ENCODE data around the gene TPTE.
"Not testable (repeated sequence)": the region's sequence is repeated elsewhere in the genome, so short reads cannot be mapped to it uniquely, and the experiment has no call there.

The TPTE gene

GRCh38 chr21:10614285-10614684, 92.9 kb downstream of the TPTE start:
- not testable (repeated sequence) for DNase-seq (ENCODE audit: low read depth in 1 of 2, low spot score in 1 of 2); H3K4me3 ChIP-seq (replicated peaks; ENCODE audit: insufficient read depth, low read length); H3K27me3 ChIP-seq (ENCODE audit: insufficient read depth, poor library complexity, severe bottlenecking); H3K27ac ChIP-seq (replicated peaks)

- H3K4me3 ChIP-seq (replicated peaks; ENCODE audit: insufficient read depth, low read length); H3K27ac ChIP-seq (replicated peaks); DNase-seq (ENCODE audit: low read depth in 1 of 2, low spot score in 1 of 2); H3K27me3 ChIP-seq (ENCODE audit: insufficient read depth, poor library complexity, severe bottlenecking): not testable (repeated sequence)
Observed at GRCh38 chr21:10616061-10616460, 94.7 kb downstream of the TPTE start.

GRCh38 chr21:10616535-10616934, 95.2 kb downstream of the TPTE start:
- no peak overlapping the region for H3K4me3 ChIP-seq (replicated peaks; ENCODE audit: insufficient read depth, low read length)
- no peak overlapping the region for H3K27ac ChIP-seq (replicated peaks)
- no peaks in the 10 kb centered on the region for H3K27me3 ChIP-seq (ENCODE audit: insufficient read depth, poor library complexity, severe bottlenecking)
- no peak for DNase-seq (ENCODE audit: low read depth in 1 of 2, low spot score in 1 of 2)
- TF ChIP-seq POLR2AphosphoS5 (IDR thresholded peaks at IDR 0.05; ENCODE audit: low read depth) (no peak), REST (IDR thresholded peaks at IDR 0.05; ENCODE audit: insufficient replicate concordance, low read depth) (no peak), SPI1 (IDR thresholded peaks at IDR 0.05; ENCODE audit: borderline replicate concordance, low read depth) (no peak), GABPA (IDR thresholded peaks at IDR 0.05; ENCODE audit: low read depth) (no peak), CTCF (IDR thresholded peaks at IDR 0.05; ENCODE audit: insufficient read depth, low read length) (no peak)

- H3K27ac ChIP-seq (replicated peaks); H3K4me3 ChIP-seq (replicated peaks; ENCODE audit: insufficient read depth, low read length); DNase-seq (ENCODE audit: low read depth in 1 of 2, low spot score in 1 of 2); H3K27me3 ChIP-seq (ENCODE audit: insufficient read depth, poor library complexity, severe bottlenecking): not testable (repeated sequence)
Observed at GRCh38 chr21:10617133-10617752, 95.9 kb downstream of the TPTE start.

GRCh38 chr21:10627316-10627863, 106.0 kb downstream of the TPTE start:
- Histone ChIP-seq H3K27ac (replicated peaks) (no peak overlapping the region), H3K4me3 (replicated peaks; ENCODE audit: insufficient read depth, low read length) (no peak overlapping the region), H3K27me3 (ENCODE audit: insufficient read depth, poor library complexity, severe bottlenecking) (no peaks in the 10 kb centered on the region)
- no peak for DNase-seq (ENCODE audit: low read depth in 1 of 2, low spot score in 1 of 2)
- TF ChIP-seq CTCF (IDR thresholded peaks at IDR 0.05; ENCODE audit: insufficient read depth, low read length) (no peak), REST (IDR thresholded peaks at IDR 0.05; ENCODE audit: insufficient replicate concordance, low read depth) (no peak), GABPA (IDR thresholded peaks at IDR 0.05; ENCODE audit: low read depth) (no peak), SPI1 (IDR thresholded peaks at IDR 0.05; ENCODE audit: borderline replicate concordance, low read depth) (no peak), POLR2AphosphoS5 (IDR thresholded peaks at IDR 0.05; ENCODE audit: low read depth) (no peak)

GRCh38 chr21:10629239-10629638, 107.9 kb downstream of the TPTE start:
- not testable (repeated sequence) for H3K4me3 ChIP-seq (replicated peaks; ENCODE audit: insufficient read depth, low read length); H3K27ac ChIP-seq (replicated peaks); DNase-seq (ENCODE audit: low read depth in 1 of 2, low spot score in 1 of 2); H3K27me3 ChIP-seq (ENCODE audit: insufficient read depth, poor library complexity, severe bottlenecking)

- H3K27ac ChIP-seq (replicated peaks); DNase-seq (ENCODE audit: low read depth in 1 of 2, low spot score in 1 of 2); H3K27me3 ChIP-seq (ENCODE audit: insufficient read depth, poor library complexity, severe bottlenecking); H3K4me3 ChIP-seq (replicated peaks; ENCODE audit: insufficient read depth, low read length): not testable (repeated sequence)
Observed at GRCh38 chr21:10630829-10631228, 109.4 kb downstream of the TPTE start.

- not testable (repeated sequence) for DNase-seq (ENCODE audit: low read depth in 1 of 2, low spot score in 1 of 2)
Observed at GRCh38 chr21:10631316-10631715, 109.9 kb downstream of the TPTE start.

GRCh38 chr21:10638144-10638543, 116.8 kb downstream of the TPTE start:
- DNase-seq (ENCODE audit: low read depth in 1 of 2, low spot score in 1 of 2); H3K27ac ChIP-seq (replicated peaks); H3K27me3 ChIP-seq (ENCODE audit: insufficient read depth, poor library complexity, severe bottlenecking); H3K4me3 ChIP-seq (replicated peaks; ENCODE audit: insufficient read depth, low read length): not testable (repeated sequence)

More at GRCh38 chr21:10631316-10631715, 109.9 kb downstream of the TPTE start:
- H3K4me3 ChIP-seq (replicated peaks; ENCODE audit: insufficient read depth, low read length); H3K27me3 ChIP-seq (ENCODE audit: insufficient read depth, poor library complexity, severe bottlenecking); H3K27ac ChIP-seq (replicated peaks): not testable (repeated sequence)
